GM03348 (cell line): ENCODE results near the gene CTDP1.

ENCODE experiments used
- DNase-seq: peaks from one replicate; pipeline ENCODE4 v3.0.0; 2012; ENCODE audit warnings: low spot score

The CTDP1 gene

GRCh38 chr18:79679552-79680099, at the start of gene CTDP1:
CTDP1 (plus strand) TSS chr18:79679803; CDS start chr18:79679948, 145 bp downstream.
- peak; percentile 96 for DNase-seq

- no peak for DNase-seq
Observed at GRCh38 chr18:79630281-79631095, 49.1 kb upstream of the CTDP1 start.

- DNase-seq: no peak
Observed at GRCh38 chr18:79631096-79631507, 48.5 kb upstream of the CTDP1 start.

GRCh38 chr18:79631761-79632446, 47.7 kb upstream of the CTDP1 start:
- DNase-seq: no peak

- no peak for DNase-seq
Observed at GRCh38 chr18:79632765-79633164, 46.8 kb upstream of the CTDP1 start.

- DNase-seq: no peak
Observed at GRCh38 chr18:79634186-79634585, 45.4 kb upstream of the CTDP1 start.

GRCh38 chr18:79634593-79635426, 44.8 kb upstream of the CTDP1 start:
- peak; percentile 73 for DNase-seq

GRCh38 chr18:79635427-79635726, 44.2 kb upstream of the CTDP1 start:
- no peak for DNase-seq

- no peak for DNase-seq
Observed at GRCh38 chr18:79637181-79637920, 42.3 kb upstream of the CTDP1 start.

GRCh38 chr18:79637921-79638909, 41.4 kb upstream of the CTDP1 start:
- no peak for DNase-seq

GRCh38 chr18:79639072-79639829, 40.4 kb upstream of the CTDP1 start:
- DNase-seq: no peak

- DNase-seq: no peak
Observed at GRCh38 chr18:79640064-79640672, 39.4 kb upstream of the CTDP1 start.

GRCh38 chr18:79640875-79641274, 38.7 kb upstream of the CTDP1 start:
- DNase-seq: no peak

GRCh38 chr18:79641722-79642497, 37.7 kb upstream of the CTDP1 start:
- DNase-seq: no peak

- no peak for DNase-seq
Observed at GRCh38 chr18:79642626-79643025, 37.0 kb upstream of the CTDP1 start.

GRCh38 chr18:79643054-79643984, 36.3 kb upstream of the CTDP1 start:
- no peak for DNase-seq

GRCh38 chr18:79644006-79644665, 35.5 kb upstream of the CTDP1 start:
- peak; percentile 92 for DNase-seq
